ENCODE measurements around the gene WNT7B.

GRCh38 chr22:46017166-46017565 is 40.2 kb upstream of the WNT7B start:
- TF ChIP-seq FOXA1 (IDR thresholded peaks at IDR 0.05) (no peak), SUZ12 (IDR thresholded peaks at IDR 0.05) (no peak), SP1 (IDR thresholded peaks at IDR 0.05) (no peak), BHLHE40 (IDR thresholded peaks at IDR 0.05; ENCODE audit: borderline replicate concordance) (no peak), TARDBP (IDR thresholded peaks at IDR 0.05) (no peak), FOXK2 (IDR thresholded peaks at IDR 0.05) (no peak), FOXM1 (IDR thresholded peaks at IDR 0.05; ENCODE audit: borderline replicate concordance) (no peak)

Data from HEK293T (cell line).